Type B pancreatic cell (in vitro differentiated cells): ENCODE results near the gene EPAS1. TPM values are rescaled to one million over a fixed set of nuclear protein-coding genes. Genes with fewer than 3 reads are reported as not detected.

Experiments
- DNase-seq: peaks from one replicate; pipeline ENCODE4 v3.0.0; 2021; ENCODE audit warnings: mixed read lengths; ENCODE audit not compliant: unreplicated experiment; ENCODE audit errors: extremely low spot score
- H3K27ac Mint-ChIP-seq: 2 replicates; pipeline ENCODE4 v1.8.0; 2021; ENCODE audit warnings: mild to moderate bottlenecking, mixed read lengths
- H3K27me3 Mint-ChIP-seq: 2 replicates; pipeline ENCODE4 v1.8.0; 2021; ENCODE audit warnings: mixed read lengths
- H3K36me3 Mint-ChIP-seq: 2 replicates; pipeline ENCODE4 v1.8.0; 2021; ENCODE audit warnings: mixed read lengths
- H3K4me1 Mint-ChIP-seq: one replicate; pipeline ENCODE4 v1.8.0; 2021; ENCODE audit warnings: mixed read lengths; ENCODE audit not compliant: unreplicated experiment
- H3K4me3 Mint-ChIP-seq: 2 replicates; pipeline ENCODE4 v1.8.0; 2021; ENCODE audit warnings: mild to moderate bottlenecking, mixed read lengths
- H3K9me3 Mint-ChIP-seq: 2 replicates; pipeline ENCODE4 v1.8.0; 2021; ENCODE audit warnings: mixed read lengths
- total RNA-seq: library from RNA; stranded (reverse); gene quantifications from 2 replicates; pipeline ENCODE4 v1.2.1, GENCODE V29; 2021; ENCODE audit warnings: low replicate concordance
- TF ChIP-seq, protein P1 (sequence below): fragments of 200-600 bp; sonication (generic); conservative IDR thresholded peaks from 2 replicates; pipeline ENCODE4 v1.5.0; 2021; ENCODE audit warnings: antibody characterized with exemption, mild to moderate bottlenecking

The EPAS1 gene
- total RNA-seq, 1 donor from 2014 or later, result 59.8 TPM

DNA sequence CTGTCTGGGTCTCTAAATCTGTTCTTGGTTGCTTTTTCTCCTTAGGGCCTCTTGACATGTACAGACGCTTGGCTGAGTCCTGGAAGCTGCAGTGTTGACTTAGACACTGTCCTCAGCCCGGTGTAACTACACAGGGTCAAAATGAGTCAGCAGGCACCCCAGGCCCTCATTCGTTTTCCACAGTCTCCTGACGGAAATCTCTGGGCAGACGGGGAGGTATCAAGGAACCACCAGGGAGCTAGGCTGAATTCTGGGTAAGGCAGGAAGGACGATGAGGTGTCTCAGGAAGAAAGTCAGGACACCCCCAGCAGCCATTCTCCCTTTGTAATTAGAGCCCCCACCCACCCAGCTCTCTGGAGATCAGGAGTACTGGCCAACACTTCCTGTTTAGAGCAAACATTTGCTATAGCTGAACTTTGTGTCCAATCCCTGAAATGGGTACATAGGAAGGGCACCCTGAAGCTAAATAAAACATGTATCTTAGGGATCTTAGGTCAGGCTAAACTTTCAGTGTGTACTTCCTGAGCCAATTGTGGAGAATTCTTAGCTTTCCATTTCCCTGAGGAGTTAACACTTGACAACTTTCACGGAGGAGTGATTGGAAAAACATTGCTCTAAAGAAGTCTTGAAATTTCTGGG is 23.9 kb upstream of the EPAS1 start:
- H3K4me3 Mint-ChIP-seq, result no peak overlapping the region
- no peak overlapping the region for H3K27ac Mint-ChIP-seq
- no peaks in the 10 kb centered on the region for H3K36me3 Mint-ChIP-seq
- H3K27me3 Mint-ChIP-seq, result peaks cover 4% of the 10 kb centered on the region
- DNase-seq, result no peak
- TF ChIP-seq, protein P1, sequence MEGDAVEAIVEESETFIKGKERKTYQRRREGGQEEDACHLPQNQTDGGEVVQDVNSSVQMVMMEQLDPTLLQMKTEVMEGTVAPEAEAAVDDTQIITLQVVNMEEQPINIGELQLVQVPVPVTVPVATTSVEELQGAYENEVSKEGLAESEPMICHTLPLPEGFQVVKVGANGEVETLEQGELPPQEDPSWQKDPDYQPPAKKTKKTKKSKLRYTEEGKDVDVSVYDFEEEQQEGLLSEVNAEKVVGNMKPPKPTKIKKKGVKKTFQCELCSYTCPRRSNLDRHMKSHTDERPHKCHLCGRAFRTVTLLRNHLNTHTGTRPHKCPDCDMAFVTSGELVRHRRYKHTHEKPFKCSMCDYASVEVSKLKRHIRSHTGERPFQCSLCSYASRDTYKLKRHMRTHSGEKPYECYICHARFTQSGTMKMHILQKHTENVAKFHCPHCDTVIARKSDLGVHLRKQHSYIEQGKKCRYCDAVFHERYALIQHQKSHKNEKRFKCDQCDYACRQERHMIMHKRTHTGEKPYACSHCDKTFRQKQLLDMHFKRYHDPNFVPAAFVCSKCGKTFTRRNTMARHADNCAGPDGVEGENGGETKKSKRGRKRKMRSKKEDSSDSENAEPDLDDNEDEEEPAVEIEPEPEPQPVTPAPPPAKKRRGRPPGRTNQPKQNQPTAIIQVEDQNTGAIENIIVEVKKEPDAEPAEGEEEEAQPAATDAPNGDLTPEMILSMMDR, result no peak
- H3K9me3 Mint-ChIP-seq, result peaks cover 3% of the 10 kb centered on the region
- H3K4me1 Mint-ChIP-seq, result peaks cover 10% of the 10 kb centered on the region

DNA sequence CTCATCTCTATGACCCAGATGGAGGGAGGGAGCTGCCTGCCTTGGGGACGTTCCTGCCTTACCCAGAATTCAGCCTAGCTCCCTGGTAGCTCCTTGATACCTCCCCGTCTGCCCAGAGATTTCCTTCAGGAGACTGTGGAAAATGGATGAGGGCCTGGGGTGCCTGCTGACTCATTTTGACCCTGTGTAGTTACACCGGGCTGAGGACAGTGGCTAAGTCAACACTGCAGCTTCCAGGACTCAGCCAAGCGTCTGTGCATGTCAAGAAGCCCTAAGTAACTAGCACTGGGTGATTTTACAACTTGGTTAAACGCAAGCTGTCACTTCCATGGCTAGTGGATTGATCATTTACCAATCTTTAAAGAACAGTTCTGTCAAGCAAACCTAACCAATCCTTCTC is 23.3 kb upstream of the EPAS1 start:
- no peak for DNase-seq
- H3K4me1 Mint-ChIP-seq, result peaks cover 10% of the 10 kb centered on the region
- H3K27me3 Mint-ChIP-seq, result peaks cover 4% of the 10 kb centered on the region
- H3K4me3 Mint-ChIP-seq, result no peak overlapping the region
- H3K36me3 Mint-ChIP-seq, result no peaks in the 10 kb centered on the region
- H3K27ac Mint-ChIP-seq, result no peak overlapping the region
- H3K9me3 Mint-ChIP-seq, result peaks cover 3% of the 10 kb centered on the region
- TF ChIP-seq, protein P1, result no peak

DNA sequence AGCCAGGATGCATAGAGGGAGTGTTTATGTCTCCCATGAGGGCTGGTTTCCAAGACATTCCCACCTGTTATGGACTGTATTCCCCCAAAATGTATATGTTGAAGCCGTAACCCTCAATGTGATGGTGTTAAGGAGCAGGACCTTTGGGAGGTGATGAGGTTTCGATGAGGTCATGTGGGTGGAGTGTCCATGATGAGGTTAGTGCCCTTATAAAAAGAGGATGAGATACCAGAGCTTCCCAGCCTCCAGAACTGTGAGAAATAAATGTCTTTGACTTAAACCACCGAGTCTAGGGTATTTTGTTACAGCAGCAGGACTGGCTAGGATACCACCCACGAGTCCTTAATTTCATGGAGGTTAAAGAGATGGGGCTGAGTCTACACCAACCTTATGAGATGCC is 22.6 kb upstream of the EPAS1 start:
- no peaks in the 10 kb centered on the region for H3K36me3 Mint-ChIP-seq
- no peak overlapping the region for H3K27ac Mint-ChIP-seq
- H3K4me1 Mint-ChIP-seq, result peaks cover 10% of the 10 kb centered on the region
- no peak for DNase-seq
- H3K4me3 Mint-ChIP-seq, result no peak overlapping the region
- H3K27me3 Mint-ChIP-seq, result peaks cover 7% of the 10 kb centered on the region
- TF ChIP-seq, protein P1, result no peak
- H3K9me3 Mint-ChIP-seq, result peaks cover 3% of the 10 kb centered on the region

DNA sequence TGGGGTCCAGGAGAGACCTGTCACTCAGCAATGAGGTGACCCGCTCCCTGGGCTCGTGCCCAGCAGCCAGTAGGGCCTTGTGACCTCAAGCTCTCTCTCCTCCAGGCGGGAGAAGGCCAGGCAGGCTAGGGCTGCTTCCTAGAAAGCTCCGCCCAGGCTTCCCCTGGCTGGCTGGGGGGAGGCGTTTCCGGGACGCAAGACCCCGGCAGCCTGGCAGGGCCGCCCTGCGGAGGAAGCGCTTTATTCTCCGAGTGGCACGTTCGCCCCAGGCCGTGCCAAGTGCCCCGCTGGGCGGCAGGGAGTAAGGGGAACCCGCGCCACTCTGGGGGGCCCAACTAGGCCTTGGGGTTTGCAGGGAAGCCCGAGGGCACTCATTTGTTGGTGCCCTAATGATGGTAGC is 21.2 kb upstream of the EPAS1 start:
- TF ChIP-seq, protein P1, result no peak
- DNase-seq, result no peak
- Mint-ChIP-seq H3K9me3 (peaks cover 3% of the 10 kb centered on the region), H3K36me3 (no peaks in the 10 kb centered on the region), H3K4me3 (no peak overlapping the region), H3K4me1 (no peaks in the 10 kb centered on the region), H3K27ac (no peak overlapping the region), H3K27me3 (peaks cover 3% of the 10 kb centered on the region)

DNA sequence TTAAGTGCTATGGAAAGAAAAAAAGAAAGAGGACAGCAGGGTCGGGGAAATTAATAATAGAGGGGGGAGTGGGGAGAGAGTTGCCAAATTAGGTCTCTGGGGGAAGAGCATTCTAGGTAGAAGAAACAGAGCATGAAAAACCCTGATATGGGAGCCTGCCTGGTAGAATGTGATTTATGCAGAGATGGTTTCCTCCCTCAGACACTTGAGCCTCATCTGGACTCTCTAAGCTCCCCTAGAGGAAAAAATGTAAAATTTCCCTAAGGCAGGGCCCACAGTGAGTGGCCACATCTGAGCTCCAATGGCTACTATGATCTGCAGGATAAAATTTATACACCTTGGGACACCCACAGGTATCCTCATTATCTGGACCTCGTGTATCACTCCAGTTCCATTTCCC is 20.6 kb upstream of the EPAS1 start:
- DNase-seq, result no peak
- Mint-ChIP-seq H3K36me3 (no peaks in the 10 kb centered on the region), H3K4me1 (no peaks in the 10 kb centered on the region), H3K4me3 (no peak overlapping the region), H3K27ac (no peak overlapping the region), H3K27me3 (peaks cover 3% of the 10 kb centered on the region), H3K9me3 (peaks cover 3% of the 10 kb centered on the region)
- TF ChIP-seq, protein P1, result no peak
